IPS-NIHi7 (cell line): ENCODE data around the gene TCF4.
A peak's percentile ranks its signal among the peaks of the same experiment; 100 is the strongest.

ENCODE experiments used
- DNase-seq: peaks from one replicate; pipeline ENCODE4 v3.0.0; 2012; ENCODE audit warnings: mixed read lengths; ENCODE audit errors: extremely low spot score

TCF4 gene

DNA sequence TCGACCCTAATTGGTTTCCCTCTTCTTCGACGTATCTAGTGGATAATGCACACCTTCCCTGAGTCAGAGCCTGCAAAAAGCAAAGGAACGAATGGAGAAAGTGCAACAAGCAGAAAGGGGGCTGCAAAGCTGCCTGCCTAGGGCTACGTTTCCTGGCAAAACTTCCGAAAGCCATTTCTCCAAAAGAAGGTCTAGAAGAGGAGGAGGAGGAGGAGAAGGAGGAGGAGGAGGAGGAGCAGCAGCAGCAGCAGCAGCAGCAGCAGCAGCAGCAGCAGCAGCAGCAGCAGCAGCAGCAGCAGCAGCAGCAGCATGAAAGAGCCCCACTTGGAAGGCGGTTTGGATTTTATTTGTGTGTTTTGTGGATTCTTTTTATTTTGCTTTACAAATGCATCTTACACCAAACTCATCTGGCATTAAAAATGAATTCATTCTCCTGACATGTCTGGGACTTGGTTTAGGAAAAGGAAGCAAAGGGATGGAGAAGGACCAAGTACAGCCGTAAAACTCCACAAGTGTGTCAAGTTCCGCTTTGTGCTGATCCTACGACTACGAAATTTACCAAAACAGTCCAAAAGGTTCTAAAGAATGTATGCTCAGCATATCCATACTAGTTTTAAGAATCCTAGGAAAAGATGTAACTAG is 2.0 kb downstream of the TCF4 start:
- DNase-seq, result no peak

DNA sequence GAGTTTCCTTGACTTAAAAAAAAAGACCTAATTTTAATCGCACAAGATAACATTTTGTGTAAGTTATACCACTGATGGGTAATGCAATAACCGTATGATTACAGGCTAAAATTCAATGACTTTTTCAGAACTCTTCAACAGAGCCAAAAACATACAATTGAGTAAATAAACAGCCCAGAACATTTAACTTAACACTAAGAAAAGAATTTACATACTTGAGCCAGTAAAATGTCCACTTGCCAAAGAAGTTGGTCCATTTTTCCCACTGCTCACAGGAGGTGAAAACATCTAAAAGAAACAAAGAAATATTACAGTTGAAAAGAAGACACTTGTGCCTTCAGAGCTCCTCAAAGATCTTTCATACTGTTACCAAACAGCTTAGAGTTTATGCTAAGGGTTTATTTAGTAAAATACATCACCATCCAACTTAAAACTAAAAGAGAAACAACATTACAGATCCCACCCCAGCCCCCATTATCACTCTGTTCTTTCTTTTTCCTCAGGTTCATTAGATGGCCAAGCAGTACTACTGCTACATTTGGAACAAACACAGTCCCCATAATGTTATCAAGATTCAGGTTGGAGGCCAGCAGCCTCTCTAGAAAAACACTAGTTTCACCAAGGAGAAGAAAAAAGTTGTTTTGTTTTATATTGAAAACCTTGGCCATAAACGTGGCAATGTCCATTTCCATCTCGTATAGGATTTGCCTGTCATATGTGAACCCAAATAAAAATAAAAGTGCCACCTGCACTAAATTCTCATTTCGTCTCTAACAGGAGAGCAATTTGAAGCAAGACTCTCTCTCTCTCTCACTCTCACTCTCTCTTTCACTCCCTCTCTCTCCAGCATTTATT is 2.7 kb downstream of the TCF4 start:
- no peak for DNase-seq

DNA sequence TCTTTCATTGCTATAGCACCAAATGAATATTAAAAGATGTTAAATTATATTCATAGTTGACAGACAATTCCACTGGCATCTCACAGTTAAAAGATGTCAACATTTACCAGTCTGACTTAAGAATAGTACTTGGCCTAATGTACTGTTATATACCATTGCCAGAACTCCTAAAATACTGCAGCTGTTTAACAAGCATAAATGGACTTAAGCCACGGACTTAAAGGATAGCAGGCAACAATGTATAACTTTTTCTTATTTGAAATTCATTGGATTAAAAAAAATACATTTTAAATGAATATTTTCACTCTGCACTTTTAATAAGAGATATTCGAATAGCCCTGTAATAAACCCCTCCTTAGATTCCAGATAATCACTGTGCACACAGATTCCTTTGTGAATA is 3.8 kb downstream of the TCF4 start:
- no peak for DNase-seq

DNA sequence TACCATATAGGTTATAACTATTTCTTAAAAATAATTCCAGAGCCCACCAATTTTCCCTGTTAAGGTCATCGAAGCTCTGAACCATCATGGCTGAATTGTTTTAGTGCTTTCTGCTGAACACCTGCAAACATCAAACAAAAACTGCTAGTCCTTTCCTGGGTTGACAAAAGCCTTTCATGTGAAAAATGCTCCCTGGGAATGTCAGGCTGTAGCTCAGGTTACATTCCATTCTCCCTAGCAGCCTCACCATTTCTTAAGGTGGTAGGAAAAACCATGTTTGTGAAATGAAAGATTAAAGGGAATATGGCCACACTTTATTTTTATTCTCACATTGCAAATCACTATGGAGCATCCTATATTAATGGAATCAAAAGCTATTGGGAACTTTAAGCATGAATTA is 5.7 kb downstream of the TCF4 start:
- peak; percentile 56 for DNase-seq

DNA sequence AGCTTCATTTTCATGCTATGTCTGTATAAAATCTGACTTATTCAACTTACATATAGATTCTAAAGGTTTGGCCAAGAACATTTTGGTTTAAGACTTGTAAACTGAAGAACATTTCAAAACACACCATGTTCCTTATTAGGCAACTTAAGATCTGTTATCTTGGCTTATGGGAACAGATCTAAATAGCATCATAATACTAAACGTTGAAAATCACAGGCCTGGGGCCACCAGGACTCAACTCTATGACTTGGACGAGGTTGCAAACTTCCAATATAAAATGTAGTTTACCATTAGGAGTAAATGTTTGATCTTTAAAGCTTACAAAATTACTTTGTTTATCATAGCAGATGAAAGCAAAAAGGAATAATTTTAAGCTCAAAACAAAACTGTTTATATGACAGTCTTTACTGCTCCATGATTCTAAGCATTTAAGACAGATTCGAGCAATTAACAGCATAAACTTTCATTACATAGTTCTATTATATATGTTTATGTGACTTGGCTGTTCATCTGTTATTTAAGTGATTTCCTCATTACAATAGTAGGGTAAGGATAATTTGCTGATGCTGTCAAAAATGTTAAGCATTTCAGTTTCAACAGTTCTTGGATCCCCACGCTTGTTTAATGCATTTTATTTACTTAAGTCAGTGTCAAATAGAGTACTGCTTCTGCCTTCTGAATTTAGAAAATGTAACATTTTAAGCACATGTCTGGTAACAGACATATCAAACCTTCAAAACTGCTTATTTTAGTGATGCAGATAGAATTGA is 8.3 kb downstream of the TCF4 start:
- DNase-seq, result no peak

DNA sequence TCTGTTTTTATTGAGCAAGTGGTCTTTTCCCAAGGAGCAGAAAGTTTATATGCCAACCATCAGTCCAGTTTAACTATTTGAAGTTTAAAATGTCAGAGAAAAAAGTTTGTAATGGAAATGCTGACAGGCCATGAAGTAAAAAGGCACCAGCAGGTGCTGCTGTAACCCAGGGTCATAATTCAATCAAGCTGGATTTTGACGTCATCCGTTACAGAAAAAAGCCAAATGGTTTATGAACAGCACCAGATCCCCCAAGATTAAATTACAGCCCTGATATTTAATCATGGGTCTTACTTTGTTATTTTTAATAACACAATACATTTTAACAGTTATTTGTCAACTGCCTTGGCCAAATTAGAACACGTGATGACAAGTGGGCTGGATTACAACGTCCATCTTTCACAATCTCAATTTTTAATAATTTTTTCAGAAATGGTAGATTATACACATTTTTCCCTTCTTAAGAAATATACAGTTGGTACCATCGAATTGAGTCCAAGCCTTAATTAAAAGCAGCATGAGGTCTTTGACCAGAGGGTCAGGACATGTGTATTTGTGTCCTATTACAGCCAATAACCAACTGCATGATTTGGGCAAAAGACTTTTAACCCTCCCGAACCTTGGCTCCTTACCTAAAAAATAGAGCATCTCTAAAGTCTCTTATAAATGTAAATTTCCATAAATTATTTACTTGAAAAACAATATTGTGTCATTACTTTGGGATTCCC is 10.0 kb downstream of the TCF4 start:
- DNase-seq, result no peak

DNA sequence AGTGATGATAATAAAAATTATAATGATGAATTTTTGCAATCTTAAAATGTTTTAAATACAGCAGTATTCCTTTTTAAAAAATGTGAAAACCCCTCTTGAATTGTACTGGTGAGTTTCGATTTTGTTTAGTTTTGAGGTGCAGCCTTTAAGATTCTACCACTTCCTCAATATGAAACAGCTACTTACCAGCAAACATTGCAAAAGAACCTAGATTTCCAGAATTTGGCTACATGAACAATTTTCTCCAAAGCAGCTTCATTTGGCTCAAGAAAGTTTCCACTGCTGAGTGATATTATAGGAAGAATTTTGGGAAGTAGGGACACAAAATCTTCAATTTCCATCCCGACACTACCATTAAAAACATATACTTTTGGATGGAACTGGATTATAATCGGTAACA is 12.0 kb downstream of the TCF4 start:
- no peak for DNase-seq

DNA sequence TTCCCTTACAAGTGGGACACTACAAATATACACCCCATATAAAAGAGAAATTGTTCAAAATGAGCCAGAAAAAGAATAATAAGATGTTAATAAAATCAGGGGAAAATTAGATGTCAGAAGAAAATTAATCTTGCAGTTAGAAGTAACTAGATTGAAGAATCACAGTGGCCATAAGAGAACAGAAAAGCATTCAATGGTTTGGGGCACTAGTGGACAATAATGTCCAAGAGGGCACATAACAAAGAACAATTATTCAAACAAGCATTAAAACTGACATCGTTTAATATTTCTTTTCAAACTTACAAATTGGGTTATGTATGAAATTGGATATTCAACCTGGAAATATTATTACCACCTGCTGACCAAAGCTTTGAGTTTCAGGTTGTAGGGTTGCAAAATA is 12.9 kb downstream of the TCF4 start:
- no peak for DNase-seq

DNA sequence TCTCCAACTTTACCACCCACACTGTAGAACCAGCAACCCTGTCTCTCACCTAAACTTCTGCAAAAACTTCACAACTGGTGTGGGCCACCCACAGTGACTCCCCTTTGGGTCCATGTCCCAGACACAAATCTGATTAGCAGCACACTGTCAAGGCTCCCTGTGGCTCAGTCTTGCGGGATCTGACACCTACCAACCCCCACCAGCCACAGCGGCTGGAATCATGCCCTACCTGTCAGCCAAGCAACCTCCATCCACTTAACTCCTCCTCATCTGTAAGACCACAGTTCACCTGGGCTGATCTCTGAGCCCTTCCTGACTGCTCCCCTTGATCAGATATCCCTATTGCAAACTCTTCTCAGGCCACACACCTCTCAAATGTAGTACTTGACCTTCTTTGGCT is 14.6 kb downstream of the TCF4 start:
- DNase-seq, result peak; percentile 46

DNA sequence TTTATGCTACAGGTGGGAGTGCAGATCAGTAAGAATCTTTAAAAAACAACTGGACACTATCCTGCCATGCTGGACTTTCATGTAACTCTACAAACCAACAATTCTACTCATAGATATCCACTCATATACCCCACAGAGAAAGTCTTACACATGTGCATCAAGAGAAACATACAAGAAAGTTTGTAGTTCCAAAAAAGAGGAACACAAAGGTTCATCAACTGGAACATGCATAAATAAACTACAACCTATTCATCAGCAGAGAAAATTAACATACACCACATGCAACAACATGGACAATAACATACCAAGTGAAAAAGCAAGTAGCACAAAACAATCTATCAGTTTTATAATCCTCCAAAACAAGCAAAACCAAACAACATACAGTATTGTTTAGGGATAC is 17.0 kb downstream of the TCF4 start:
- DNase-seq, result no peak

DNA sequence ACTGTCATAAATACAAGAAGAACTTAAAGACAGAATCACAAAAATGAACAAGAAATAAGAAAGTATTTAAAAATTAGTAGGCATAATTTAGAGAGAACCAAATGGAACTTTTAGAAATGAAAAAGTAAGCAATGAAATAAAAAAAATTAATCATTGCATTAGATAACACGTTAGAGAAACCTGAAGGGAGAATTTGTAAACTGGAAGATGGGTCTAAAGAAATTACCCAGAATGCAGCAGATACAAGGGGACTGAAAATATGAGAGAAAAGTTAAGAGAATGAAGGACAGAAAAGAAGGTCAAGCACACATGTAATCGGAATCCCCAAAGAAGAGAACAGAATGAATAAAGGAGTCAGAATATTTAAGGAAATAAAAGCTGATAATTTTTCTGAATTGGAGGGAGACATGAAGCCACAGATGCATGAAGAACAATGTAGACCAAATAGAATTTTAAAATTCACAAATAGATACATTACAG is 21.5 kb downstream of the TCF4 start:
- DNase-seq, result no peak

DNA sequence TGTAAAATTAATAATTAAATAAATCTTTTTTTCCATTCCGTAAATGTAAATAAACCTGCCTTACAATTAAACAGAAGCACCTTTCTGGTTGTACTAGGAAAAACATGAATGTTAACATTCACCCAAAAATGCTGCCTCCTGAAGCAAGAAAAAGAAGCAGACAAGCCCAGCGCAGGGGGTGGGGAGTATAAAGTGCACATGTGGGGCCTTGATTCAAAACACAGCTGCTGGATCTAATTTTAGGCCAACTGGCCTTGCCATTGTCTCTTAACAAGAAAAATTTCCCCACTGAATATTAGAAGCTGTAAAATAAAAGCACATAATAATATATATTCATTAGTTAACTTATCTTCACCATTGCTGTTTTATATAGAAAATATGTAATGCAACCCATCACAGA is 28.3 kb downstream of the TCF4 start:
- no peak for DNase-seq

DNA sequence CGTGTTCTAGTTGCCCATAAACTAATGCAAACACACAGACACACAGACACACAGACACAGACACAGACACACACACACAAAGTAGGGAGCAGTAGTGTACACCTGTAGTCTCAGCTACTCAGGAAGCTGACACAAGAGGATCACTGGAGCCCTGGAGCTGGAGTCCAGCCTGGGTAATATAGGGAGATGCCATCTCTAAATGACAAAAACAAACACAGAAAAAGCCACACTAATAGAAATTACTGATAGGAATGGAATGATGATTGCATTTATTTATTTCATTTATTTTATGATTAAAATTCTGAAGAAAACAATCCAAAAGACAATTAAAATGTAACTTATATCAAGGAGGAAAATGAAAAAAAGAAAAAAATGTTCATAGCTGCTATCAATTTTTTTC is 30.8 kb downstream of the TCF4 start:
- DNase-seq, result no peak

DNA sequence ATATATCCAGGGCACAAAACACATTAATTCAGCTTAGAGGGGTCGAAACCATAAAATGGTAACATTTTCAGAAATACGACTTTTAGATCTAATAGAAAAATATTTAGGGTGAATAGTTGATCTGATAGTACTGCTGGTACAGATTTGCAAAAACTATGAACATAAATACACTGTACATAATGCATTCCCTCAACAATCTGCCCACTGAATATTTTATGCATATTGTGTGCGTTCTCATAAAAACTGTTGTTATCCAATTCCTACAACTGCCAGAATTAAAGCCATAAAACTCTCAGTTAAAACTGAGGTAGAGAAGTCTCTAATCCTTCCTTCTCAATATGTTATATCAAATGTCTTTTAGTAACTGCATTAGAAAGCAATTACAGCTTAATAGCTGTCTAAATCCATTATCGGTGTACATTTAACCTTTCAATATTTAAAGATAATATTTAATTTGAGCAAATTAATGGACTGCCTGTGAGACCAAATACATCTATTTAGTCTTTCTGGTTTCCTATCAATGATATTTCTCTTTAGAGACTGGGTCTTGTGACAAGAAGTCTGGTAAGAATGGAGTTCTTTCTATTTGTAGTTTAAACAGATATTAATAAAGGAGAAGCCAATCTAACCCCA is 32.5 kb downstream of the TCF4 start:
- DNase-seq, result no peak

DNA sequence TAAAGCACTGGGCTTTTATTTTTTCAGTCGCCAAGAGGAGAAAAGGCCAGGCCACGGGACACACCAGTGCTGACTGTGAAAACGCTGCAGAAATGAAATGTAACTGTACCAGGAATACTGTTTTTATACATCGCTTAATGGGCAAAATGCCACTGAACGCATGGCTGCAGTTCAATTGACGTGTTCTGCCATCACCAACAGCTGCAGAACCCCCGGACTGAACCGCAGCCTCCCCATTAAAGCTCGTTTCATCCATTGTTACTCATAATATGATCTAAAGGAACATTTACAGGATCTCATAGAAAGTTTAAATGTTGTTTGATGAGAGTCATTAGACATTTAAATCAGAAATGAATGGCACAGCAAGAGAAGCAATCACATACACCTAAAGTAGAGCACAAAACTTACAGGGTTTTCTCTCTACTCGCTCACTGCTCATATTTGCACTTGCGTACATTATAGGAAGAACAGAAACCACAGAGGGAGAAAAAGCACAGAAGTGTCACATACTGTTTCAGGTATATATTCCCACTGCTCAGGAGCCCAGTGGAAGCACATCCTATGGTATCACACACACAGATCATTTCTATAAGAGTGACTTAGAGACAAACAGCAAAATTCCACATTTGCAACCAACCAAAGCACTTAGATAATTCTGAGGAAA is 35.3 kb downstream of the TCF4 start:
- DNase-seq, result no peak

DNA sequence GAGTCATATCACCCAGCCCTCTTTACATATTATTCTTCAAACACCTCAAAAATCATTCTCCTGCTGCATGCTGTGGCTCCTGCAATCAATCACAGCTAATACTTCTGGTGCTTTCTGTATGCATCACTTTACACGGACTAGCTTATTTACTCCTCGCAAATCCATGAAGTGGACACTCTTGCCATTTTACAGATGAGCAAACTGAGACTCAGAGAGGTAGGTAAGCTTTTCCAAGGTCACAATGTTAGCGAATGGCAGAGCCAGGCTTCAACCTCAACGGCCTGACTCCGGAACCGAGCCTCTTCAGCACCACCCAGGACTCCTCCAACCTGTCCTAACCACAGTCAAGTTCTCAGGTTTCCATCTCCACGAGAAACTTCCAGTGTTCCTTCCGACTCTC is 36.8 kb downstream of the TCF4 start:
- DNase-seq, result no peak

DNA sequence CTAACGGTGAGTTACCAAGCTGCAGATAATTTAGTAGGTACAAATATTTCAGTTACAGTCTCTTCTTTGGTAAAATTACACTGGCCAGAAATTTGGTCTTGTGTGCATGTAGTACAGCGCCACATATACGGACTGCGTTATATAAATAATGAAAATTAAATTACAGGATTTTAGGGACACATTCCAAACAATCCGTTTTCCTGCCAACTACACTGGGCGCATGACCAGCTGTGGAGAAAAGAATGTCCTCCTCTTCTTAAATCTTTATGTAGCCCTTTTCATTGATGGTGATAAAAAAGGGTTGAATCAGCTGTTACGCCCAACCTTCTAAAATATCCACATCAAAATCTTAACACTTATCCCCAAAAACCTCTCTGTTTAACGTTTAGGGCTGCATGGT is 37.5 kb downstream of the TCF4 start:
- no peak for DNase-seq

DNA sequence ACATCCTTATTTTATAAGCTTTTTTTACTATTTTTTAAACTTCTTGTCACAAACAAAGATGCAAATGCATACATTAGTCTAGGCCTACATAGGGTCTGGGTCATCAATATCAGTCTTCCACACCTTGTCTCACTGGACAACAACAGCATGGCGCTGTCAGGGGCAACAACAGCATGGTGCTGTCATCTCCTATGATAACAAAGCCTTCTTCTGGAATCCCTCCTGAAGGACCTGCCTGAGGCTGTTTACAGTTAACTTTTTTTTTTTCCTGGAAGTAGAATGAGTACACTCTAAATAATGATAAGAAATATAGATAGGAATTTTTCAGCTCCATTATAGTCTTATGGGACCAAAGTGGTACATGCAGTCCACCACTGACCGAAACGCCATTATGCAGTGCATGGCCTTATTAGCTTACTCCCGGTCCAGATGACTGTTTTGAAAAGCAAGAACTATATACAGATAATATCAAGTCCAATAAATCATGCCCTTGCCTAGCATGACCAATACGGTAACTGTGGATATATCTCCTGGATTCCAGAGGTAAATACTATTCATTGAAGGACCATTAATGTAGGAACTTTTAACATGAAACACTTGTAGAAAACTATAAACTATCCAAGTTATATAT is 38.4 kb downstream of the TCF4 start:
- no peak for DNase-seq

DNA sequence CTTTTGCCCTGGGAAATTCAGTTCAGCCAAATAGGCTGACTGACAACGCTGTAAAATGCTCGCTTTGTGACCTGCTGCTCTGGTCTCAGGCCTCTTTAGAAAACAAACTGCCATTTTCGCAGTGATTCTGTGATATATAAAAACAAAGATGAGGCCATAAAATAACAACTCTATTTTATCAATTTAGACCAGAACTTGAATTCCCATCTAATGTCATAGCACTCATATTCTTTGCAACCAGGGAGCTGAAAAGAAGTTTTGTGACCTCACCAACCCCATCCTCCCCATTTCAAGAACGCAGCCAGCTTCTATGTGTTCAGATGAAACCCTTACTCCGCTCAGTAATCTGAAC is 40.3 kb downstream of the TCF4 start:
- no peak for DNase-seq

DNA sequence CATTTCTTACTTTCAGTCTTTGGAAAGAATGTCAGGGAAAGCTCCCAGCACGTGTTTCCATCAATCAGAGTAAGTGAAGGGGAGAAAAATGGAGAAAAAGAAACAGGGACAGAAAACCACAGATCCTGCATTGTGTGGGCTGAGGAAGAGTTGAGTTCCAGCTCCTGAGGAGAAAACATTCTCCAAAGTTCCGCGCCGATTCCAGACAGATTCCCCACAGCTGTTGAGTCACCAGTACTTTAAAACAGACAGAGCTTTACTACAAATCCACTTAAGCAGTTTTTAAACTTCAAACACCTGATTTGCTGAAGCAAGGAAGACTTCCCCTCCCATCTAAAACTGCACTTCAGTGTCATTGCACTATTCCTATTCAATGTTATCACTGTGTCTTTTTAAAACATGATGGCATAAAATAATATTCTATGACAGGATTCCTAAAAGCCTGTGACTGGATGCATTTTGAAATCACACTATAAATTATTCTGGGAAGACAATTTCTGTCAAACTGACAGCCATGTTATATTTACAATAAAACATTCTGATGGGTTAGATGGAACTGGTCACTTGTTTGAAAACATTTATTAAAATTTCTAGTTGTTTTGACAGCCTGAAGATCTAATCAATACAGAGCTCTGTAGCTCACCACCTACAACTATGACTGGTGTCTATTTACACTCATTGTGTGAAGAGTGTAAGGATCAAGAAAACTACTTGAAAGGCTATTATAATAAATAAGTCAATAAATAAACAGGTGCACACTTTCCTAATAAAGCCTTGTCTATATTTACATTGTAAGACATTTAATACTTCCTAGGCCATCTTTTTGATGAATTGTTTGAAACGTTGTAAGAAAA is 40.9 kb downstream of the TCF4 start:
- DNase-seq, result no peak
